Panc1 (cell line): Measurements from ENCODE around the gene ANK3.

Source experiments
- POLR2AphosphoS5 ChIP-seq: IDR thresholded peaks from 2 replicates; pipeline ENCODE4 v1.6.1; 2012; ENCODE audit warnings: mild to moderate bottlenecking, low read depth, low read length, moderate library complexity
- REST ChIP-seq, 2 experiments: IDR thresholded peaks; 2 replicates each; pipeline ENCODE4 v1.6.1; 2011 to 2012; ENCODE audit warnings: low read depth in 2 of 2, control low read depth in 1 of 2, low read length in 1 of 2, mild to moderate bottlenecking in 1 of 2, moderate library complexity in 1 of 2; ENCODE audit not compliant: insufficient read depth in 1 of 2
- SIN3A ChIP-seq: IDR thresholded peaks from 2 replicates; pipeline ENCODE4 v1.6.1; 2012; ENCODE audit warnings: low read depth, mild to moderate bottlenecking, low read length, moderate library complexity, borderline replicate concordance; ENCODE audit not compliant: insufficient read depth
- TCF7L2 ChIP-seq: IDR thresholded peaks from 2 replicates; pipeline ENCODE4 v1.6.1; 2011; ENCODE audit warnings: mild to moderate bottlenecking, low read depth, low read length, inconsistent platforms
- TF ChIP-seq, protein P1 (sequence below): fragments of 450-650 bp; IDR thresholded peaks from 2 replicates; pipeline ENCODE4 v1.5.1; 2017; ENCODE audit warnings: mild to moderate bottlenecking

DNA sequence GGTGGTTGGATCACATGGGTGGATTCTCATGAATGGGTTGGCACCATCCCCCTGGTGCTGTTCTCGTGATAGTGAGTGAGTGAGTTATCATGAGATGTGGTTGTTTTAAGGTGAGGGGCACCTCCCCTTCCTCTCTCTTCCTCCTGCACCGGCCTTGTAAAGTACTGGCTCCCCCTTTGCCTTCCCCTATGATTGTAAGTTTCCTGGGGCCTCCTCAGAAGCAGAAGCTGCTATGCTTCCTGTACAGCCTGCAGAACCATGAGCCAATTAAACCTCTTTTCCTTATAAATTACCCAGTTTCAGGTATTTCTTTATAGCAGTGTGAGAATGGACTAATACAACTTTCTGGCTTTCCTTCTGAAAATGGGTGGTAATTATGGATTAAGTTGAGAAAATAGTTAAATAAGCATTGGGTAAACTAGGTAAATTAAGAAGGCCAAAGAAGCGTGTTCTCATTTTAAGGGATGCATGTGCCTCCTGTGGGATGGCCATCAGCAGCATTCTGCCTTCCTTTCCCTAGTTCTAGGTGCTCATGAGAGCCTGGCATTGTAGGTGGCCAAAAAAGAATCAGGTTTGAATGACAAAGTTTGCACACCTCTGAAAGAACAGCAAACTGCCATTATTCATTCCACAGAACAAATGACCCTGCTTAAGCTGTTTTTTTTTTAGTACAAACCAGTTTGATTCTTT is 242.0 kb downstream of the ANK3 start:
- TF ChIP-seq, protein P1, sequence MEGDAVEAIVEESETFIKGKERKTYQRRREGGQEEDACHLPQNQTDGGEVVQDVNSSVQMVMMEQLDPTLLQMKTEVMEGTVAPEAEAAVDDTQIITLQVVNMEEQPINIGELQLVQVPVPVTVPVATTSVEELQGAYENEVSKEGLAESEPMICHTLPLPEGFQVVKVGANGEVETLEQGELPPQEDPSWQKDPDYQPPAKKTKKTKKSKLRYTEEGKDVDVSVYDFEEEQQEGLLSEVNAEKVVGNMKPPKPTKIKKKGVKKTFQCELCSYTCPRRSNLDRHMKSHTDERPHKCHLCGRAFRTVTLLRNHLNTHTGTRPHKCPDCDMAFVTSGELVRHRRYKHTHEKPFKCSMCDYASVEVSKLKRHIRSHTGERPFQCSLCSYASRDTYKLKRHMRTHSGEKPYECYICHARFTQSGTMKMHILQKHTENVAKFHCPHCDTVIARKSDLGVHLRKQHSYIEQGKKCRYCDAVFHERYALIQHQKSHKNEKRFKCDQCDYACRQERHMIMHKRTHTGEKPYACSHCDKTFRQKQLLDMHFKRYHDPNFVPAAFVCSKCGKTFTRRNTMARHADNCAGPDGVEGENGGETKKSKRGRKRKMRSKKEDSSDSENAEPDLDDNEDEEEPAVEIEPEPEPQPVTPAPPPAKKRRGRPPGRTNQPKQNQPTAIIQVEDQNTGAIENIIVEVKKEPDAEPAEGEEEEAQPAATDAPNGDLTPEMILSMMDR, result no peak
- TF ChIP-seq POLR2AphosphoS5 (no peak), SIN3A (no peak), REST (IDR thresholded peaks at IDR 0.05; ENCODE audit: insufficient read depth in 1 of 2, low read depth in 2 of 2, low read length in 1 of 2) (no peak), TCF7L2 (no peak)
